GM10248 (cell line): Measurements from ENCODE around the gene ZNF385A.

Experiments
- CTCF ChIA-PET: fragments of 300-600 bp; sonication (Branson Sonifier 250); formaldehyde crosslinking; extraction: SDS; loops from one replicate; lab custom pipeline; 2021; ENCODE audit warnings: antibody characterized with exemption; lab: Yijun Ruan, JAX
- POLR2A ChIA-PET: fragments of 350-650 bp; sonication (Branson Sonifier 250); formaldehyde crosslinking; extraction: SDS; loops from one replicate; lab custom pipeline; 2020; ENCODE audit warnings: antibody characterized with exemption; lab: Yijun Ruan, JAX
- DNase-seq: peaks from one replicate; pipeline ENCODE4 v3.0.0; 2012; ENCODE audit errors: extremely low spot score
- CTCF ChIP-seq: IDR thresholded peaks from 2 replicates; pipeline ENCODE4 v1.5.1; 2012; ENCODE audit warnings: mild to moderate bottlenecking, low read depth; ENCODE audit errors: extremely low read depth, missing control alignments, control extremely low read depth

The ZNF385A gene

GRCh38 chr12:54369597-54370131 lies 14.9 kb downstream of the ZNF385A start:
- CTCF ChIA-PET = interaction anchor here (1.4 to 3.4 kb wide), 3 partner anchors 11 to 149 kb away, joined by 9 to 47 read pairs (median 13); no protein-coding TSS in a partner anchor
- no peak for DNase-seq
- no peak for TF ChIP-seq CTCF
- POLR2A ChIA-PET = no interaction called here

GRCh38 chr12:54368709-54369596 lies 15.6 kb downstream of the ZNF385A start:
- ChIA-PET POLR2A (interaction anchor here (0.7 to 1.4 kb wide), 2 partner anchors 10 to 35 kb away, joined by 3 to 6 read pairs; no protein-coding TSS in a partner anchor), CTCF (interaction anchor here (0.6 to 4.1 kb wide), 35 partner anchors 11 to 162 kb away, joined by 3 to 61 read pairs (median 6); partner anchors contain the start of genes COPZ1 and ZNF385A)
- DNase-seq = peak; percentile 82
- peak; percentile 96 for TF ChIP-seq CTCF

GRCh38 chr12:54368025-54368708 lies 16.4 kb downstream of the ZNF385A start:
- DNase-seq = no peak
- no peak for TF ChIP-seq CTCF
- POLR2A ChIA-PET = interaction anchor here (0.7 to 1.4 kb wide), 2 partner anchors 9 to 35 kb away, joined by 3 to 6 read pairs; no protein-coding TSS in a partner anchor
- CTCF ChIA-PET = interaction anchor here (0.6 to 4.1 kb wide), 34 partner anchors 10 to 161 kb away, joined by 3 to 61 read pairs (median 6); partner anchors contain the start of genes COPZ1 and ZNF385A

GRCh38 chr12:54364413-54364812 lies 20.1 kb downstream of the ZNF385A start, which contains the start of gene GPR84:
TSS of gene GPR84 (minus strand) at chr12:54364486. CDS start at chr12:54363851, 635 bp downstream.
- POLR2A ChIA-PET = no interaction called here
- no peak for DNase-seq
- CTCF ChIA-PET = no interaction called here
- TF ChIP-seq CTCF = no peak

GRCh38 chr12:54363618-54364017 lies 20.9 kb downstream of the ZNF385A start:
- no peak for TF ChIP-seq CTCF
- CTCF ChIA-PET = interaction anchor here (0.9 to 8.6 kb wide), 9 partner anchors 16 to 148 kb away, joined by 3 to 74 read pairs (median 17); no protein-coding TSS in a partner anchor
- POLR2A ChIA-PET = no interaction called here
- no peak for DNase-seq

GRCh38 chr12:54363047-54363446 lies 21.5 kb downstream of the ZNF385A start:
- POLR2A ChIA-PET = no interaction called here

More at GRCh38 chr12:54363047-54363446, 21.5 kb downstream of the ZNF385A start:
- no peak for TF ChIP-seq CTCF
- DNase-seq = no peak
- CTCF ChIA-PET = interaction anchor here (0.9 to 8.6 kb wide), 17 partner anchors 10 to 155 kb away, joined by 3 to 74 read pairs (median 6); no protein-coding TSS in a partner anchor
